Non-pigmented ciliary epithelial cell (primary cell): ENCODE results near the gene RANBP1.

Experiments used
- DNase-seq: peaks from one replicate; pipeline ENCODE4 v3.0.0-alpha.2; 2010; ENCODE audit warnings: low read depth

Gene RANBP1

GRCh38 chr22:20108757-20109230, 7.1 kb upstream of the RANBP1 start:
- no peak for DNase-seq

GRCh38 chr22:20109411-20110358, 6.2 kb upstream of the RANBP1 start:
- no peak for DNase-seq

GRCh38 chr22:20110359-20110985, 5.4 kb upstream of the RANBP1 start:
- no peak for DNase-seq

DNA sequence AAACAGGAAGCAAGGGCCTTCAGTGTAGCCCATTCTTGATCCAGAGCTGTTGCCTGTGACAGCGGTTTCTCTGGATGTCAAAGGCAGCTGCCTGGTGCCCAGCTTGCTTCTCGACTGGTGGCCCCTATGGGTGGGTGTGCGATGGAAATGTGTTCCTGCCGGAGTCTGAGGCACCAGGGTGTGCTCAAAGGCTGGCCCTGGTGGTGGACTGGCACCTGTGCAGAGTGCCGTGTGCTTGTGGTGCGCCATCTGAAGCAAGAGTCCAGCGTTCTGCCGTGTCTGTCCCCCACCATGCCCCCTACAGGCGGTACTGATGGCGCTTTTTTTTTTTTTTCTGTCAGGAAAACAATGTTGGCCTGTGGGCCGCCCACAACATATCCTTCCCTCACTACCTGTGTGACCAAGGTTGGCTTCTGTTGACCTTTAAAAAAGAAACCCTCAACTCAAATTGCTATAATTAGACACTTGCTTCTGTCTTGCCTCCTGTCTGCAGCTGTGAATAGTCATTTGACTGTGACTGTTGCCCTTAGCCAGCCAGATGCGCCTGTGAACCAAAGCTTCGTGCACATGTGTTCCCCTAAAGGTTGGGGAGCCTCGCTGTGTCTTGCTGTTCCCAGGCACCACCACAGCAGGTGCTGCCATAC, 4.7 kb upstream of the RANBP1 start:
- no peak for DNase-seq

DNA sequence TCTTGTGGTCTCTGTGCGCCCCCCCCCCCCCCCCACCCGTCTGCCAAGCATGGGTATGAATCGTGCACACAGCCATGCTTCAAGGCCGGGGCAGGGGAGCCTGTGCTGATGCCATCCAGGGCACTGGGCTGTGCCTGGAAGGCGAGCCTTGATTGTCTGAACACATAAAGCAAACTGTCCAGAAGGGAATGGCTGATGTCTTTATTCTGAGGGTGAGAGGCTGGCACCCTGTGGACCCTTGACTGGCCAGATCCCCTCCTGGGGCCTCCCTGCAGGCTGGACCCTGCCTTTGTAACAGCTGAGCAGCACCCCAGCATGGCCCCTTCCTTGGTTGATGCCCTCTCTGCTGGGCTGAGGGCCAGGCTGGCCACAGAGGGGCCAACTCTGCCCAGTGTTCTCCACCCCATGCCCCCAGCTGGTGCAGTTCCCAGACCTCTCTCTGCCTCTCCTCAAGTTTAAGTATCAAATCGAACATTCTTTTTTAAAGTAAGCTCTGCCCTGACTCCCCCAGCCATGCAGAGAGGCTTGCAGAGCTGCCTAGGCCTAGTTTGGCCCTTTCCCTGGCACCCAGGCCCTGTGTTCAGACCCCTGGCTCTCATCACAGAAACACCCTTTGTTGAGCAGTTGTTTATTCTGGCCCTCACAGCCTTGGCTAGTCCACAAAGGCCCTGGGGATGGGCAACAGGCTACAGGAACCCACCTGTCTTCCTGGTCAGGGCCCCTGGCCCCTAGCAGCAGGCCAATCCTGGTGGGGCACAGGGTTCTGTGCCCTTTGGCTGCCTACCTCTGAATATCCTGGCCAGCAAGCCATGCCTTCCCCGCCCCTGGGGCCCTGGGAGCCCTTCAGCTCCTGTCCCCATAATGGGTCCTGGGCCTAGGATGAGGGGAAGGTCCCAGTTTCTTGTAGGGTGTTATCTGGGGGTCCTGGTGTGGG, 3.9 kb upstream of the RANBP1 start:
- DNase-seq: no peak

- no peak for DNase-seq
These were observed 3.0 kb upstream of the RANBP1 start for GRCh38 chr22:20112623-20113511.

DNA sequence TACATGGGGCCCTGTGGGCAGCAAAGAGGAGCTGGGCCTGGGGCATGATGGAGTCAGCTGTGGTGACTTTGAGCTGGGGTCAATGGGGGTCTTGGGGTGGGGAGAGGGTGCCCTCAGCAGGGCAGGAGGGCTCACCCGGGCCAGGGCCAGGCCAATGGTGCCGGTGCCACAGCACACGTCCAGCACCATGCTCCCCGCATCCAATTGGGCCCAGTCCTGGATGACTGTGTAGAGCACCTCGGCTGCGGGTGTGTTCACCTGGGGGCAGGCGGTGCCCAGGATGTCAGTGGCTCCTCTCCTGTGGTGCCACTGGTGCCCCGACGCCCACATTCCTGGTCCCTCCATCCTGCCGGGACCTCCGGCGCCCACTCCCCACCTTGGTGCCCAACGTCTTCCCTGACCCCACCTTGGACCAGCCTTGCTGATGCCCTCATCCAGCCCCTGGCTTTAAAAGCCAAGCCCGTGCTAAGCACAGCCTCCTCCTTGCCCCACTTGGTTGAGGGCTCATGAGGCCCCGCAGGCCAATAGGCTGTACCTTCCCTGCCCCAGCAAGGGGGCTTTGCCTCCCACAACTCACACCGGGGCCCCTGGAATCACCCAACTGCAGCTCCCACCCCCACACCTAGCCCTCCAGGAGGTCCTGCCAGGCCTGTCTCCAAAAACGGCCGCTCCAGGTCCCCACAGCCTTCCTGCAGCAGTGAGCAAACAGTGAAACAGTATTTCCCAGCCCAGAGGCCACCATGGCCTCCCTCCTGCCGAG, 2.2 kb upstream of the RANBP1 start:
- no peak for DNase-seq

GRCh38 chr22:20114506-20115475, 1.1 kb upstream of the RANBP1 start:
- DNase-seq: no peak

- no peak for DNase-seq
These were observed 559 bp downstream of the RANBP1 start for GRCh38 chr22:20116376-20116950.

DNA sequence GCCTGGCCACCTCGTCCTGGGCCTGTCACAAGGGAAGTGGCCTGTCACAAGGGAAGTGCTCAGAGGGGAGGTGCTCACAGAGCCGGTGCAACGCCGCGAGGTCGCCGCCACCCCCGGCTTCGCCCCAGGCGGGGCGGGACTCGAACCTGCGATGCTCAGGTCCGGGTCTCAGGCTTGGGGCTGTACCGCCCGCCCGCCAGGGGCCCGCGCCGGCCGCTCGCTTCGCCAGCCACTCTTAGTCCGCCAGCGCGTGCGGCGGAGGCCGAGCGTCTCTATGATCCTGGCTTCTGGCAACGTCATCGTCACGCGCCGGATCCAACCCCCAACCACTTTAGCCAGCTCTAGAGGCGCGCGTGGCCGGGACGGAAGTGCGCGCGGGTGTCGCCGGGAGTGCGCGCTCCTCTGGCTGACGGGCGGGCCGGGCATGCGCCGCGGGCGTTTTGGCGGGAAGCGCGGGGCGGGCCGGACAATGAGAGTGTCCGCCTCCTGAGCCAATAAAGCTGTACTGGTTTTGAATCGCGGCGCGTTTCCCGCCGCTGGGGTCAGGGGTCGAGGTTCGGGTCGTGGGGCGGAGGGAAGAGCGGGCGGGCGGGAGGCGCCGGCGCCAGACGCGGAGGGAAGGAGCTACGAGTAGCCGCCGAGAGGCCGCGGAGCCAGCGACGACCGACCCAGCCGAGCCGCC, 1.2 kb downstream of the RANBP1 start, which contains the start of gene TRMT2A:
TRMT2A (minus strand) TSS at position 276 of the 682 bp plus-strand sequence. CDS start 320 bp downstream, outside the sequence.
- DNase-seq: peak; percentile 88

DNA sequence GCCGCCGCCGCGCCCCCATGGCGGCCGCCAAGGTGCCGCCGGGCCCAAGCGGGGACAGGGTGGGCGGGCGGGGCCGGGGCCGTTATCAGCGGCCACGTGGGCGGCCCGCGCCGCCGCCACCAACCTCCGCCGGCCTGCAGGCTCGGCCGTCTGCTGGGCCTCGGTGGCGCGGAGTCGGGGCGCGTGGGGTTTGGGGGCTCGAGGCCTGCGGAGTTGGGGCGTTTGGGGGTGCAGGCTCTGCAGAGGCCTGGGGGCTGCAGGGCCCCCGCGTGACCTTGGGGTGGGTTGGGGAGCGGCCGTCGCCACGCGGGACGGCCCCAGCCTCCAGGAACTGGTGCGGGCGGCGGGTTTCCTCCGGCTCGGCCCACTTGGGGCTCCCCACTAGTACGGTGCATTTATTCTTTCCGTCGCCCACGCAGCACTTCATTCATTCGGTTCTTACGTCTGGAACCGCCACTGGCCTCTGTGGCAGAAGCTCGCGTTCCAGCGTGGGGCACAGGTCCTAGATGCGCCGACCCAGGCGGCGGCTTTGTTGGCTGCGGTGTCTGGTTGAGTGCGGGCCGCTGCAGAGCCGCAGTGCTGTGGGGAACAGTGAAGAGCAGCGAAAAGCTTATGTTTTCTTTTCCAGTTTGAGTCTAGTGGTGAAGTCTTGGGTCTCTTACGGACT, 1.9 kb downstream of the RANBP1 start:
- no peak for DNase-seq

DNA sequence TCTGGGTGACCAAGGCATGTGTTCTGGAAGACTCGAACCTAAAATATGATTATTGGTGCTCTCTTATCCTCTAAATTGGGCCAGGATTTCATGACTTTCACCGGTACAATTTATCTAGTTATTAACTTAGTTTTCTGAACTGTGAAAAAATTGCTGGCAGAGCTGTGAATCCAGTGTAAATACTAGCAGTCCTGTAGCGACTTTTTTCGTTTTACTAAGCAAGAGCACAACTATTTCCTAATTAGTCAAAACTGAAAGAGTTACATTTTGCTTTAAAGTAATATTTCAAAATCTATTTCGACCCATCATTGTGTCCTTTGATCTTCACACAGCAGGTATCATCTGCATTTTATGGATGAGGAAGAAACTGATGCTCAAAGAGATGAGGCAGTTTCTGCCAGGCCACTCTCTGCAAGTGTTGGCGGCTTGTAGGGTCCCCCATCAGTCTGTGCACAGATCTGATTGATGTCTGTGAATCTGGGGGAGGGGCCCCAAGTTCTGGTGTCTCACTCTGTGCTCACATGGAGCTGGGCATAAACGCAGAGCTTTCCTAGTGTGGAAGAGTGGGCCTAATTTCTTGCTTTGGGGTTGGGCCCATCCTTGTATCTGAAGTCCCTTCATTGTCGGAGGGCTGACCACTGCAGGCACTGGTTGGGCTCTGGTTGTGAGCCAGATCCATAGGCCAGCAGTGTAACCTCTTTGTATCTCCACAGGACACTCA, 2.6 kb downstream of the RANBP1 start:
- no peak for DNase-seq

GRCh38 chr22:20121856-20122415, 6.0 kb downstream of the RANBP1 start:
- DNase-seq: no peak

GRCh38 chr22:20123366-20124082, 7.6 kb downstream of the RANBP1 start:
- DNase-seq: no peak

GRCh38 chr22:20124083-20124787, 8.3 kb downstream of the RANBP1 start:
- no peak for DNase-seq
